Brain pericyte (primary cell): ENCODE results near the gene OR10D3.
A peak's percentile ranks its signal among the peaks of the same experiment; 100 is the strongest.
"Not testable (repeated sequence)": the region's sequence is repeated elsewhere in the genome, so short reads cannot be mapped to it uniquely, and the experiment has no call there.

Experiments
- DNase-seq: peaks from one replicate; pipeline ENCODE4 v3.0.0-alpha.2; 2012; ENCODE audit warnings: low read depth, low spot score

Gene OR10D3

DNA sequence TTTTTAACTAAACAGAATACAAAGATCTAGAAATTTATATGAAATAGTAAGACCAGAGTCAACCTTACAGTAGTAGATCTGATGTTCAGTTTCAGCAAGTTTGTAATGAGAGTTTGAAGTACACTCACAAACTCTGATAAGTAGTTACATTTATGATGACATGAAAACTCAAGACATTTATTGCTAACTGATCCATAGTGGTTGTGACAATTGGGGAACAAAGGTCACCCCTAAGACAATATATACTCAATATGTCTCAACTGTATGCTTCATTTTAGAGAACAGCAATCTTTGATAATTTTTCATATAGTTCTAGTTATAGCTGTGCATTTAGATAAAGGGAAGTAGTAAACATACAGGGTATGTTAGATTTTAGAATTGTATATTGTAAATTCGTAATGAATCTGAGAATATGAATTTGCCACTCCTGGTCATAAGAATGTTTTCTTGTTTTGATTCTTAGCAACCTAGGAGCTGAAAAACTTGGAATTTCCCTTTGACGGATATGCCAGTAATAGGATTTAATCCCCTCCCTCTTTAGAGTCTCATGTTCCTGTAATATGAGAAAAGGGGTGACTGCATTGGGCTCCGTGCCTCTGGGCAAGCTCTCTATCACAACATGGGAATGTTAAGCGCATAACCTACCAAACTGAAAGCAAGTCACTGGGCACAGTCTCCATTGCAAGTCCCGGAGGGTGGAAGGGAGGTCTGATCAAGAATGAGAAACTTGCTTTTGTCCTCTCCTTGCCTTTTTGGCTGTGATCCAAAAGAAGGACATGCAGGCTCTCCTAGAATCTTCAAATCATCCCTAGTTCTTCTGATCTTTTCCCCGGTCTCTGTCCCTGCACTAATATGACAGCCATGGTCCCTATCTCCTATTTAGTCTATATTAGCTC, 11.4 kb downstream of the OR10D3 start:
- DNase-seq = peak; percentile 5

DNA sequence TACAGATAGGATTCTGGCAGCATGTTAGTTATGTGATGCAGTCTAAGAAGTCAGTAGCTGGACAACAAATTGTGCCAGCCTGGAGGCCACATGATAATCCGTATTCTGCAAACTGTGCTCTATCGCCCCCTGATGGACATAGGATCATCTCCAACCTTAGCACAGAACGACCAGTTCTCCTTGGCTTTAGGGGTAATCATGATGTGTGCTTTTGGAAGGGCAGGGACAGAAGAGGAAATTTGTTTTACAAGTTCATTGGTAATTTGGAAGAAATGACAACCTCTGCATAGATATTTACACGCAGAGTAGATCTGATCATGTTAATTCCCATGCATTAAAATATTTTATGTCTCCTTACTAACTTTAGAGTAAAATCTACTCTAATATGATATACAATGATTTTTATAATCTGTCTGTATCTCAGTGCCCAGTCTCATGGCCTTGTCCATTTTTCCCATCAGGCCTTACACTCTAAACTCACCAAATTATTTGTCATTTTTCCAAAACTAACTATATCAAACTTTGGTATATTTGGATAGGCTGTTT, 12.1 kb downstream of the OR10D3 start:
- DNase-seq = peak; percentile 5

DNA sequence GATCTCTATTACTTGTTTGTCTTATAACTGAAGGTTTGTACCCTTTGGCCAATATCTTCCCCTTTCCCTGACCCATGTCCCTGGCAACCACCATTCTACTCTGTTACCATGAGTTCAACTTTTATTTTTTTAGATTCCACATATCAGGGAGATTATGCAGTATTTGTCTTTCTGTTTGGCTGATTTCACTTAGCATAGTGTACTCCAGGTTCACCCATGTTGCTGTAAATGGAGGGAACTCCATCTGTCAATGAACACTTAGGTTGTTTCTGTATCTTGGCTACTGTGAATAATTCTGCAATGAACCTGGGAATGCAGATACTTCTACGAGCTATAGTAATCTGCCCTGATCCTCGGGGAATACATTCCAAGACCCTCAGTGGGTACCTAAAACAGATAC, 14.9 kb downstream of the OR10D3 start:
- no peak for DNase-seq

DNA sequence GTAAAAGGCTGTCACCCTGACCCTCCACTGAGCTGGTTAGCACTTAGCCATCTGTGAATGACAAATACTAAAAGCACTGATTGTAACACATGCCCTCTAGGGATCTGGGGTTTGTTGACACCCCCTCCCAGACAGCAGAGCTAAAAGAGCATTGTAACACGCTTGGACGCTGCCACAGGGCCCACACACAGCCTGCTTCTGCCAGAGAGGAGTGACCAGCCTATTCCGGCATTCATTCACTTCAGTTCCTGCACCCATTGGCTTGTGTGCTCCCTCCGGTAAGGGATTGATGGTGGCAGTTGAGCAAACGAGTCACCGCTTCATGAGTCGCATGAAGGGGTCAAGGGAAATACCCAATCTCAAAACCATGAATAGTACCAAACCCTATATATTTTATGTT, 15.8 kb downstream of the OR10D3 start:
- DNase-seq = no peak

DNA sequence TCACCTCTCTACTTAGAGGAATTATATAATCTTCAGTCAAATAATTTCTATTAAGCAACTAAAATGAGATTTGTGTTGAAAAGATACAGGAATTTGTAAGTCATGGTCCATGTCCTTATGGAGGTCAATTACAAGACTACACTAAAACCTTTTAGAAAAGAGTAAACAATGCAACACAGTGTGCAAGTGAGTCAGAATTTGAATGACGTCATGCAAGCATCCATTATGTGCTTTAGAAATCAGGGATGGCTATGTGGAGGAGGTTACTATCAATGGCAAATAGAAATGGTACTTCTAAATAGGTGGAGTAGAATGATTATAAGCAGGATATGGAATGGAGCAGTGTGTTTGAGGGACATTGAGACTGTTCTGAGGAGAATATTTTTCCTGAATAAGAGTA, 16.6 kb downstream of the OR10D3 start:
- DNase-seq = no peak

DNA sequence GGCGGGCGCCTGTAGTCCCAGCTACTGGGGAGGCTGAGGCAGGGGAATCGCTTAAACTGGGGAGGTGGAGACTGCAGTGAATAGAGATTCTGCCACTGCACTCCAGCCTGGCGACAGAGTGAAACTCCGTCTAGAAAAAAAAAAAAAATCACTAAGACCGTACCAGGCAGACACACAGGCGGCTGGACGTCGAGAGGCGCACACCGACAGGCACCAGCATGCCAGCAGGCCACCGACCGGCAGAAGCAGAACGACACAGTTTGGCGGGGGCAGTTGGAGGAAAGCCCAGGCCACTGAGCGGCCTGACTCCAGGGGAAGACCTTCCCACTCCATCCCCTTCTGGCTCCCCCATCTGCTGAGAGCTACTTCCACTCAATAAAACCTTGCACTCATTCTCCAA, 17.5 kb downstream of the OR10D3 start:
- DNase-seq = no peak

DNA sequence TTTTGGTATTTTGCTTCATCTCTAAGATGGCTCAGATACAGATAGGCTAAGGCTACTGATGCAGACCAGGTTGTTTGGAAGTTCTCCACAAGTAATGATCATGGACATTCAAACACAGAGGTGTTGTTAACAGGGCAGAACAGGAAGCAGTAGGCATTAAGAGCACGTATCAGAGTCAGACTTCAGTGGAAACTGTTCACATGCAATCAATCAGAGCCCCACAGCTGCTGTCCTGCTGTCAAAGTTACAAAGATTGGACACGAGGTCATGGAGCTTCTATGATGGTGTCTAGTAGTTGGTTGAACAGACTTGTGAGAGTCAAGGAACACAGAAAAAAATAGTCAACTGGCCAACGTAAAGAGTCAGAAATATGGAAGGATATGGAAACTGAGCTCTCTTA, 19.8 kb downstream of the OR10D3 start:
- no peak for DNase-seq

DNA sequence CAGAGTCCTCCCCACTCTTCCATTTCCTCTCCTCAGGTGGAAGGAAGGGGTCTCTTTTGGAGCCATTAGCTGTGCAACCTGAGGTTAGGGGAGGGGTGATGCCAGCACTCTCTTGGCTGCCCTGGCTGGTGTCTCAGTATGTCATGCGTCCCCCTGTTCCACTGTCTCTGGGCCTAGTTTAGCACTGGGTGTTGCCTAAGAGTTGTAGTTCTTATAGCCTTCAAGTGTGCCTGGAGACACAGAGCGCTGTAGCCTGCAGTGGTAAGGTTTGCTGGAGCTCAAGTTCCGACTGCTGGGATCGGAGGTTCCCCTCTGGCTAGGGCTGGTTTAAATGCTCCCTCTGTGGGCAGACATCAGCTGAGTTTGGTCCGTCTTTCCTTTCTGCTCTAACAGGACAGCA, 20.9 kb downstream of the OR10D3 start:
- DNase-seq = no peak

DNA sequence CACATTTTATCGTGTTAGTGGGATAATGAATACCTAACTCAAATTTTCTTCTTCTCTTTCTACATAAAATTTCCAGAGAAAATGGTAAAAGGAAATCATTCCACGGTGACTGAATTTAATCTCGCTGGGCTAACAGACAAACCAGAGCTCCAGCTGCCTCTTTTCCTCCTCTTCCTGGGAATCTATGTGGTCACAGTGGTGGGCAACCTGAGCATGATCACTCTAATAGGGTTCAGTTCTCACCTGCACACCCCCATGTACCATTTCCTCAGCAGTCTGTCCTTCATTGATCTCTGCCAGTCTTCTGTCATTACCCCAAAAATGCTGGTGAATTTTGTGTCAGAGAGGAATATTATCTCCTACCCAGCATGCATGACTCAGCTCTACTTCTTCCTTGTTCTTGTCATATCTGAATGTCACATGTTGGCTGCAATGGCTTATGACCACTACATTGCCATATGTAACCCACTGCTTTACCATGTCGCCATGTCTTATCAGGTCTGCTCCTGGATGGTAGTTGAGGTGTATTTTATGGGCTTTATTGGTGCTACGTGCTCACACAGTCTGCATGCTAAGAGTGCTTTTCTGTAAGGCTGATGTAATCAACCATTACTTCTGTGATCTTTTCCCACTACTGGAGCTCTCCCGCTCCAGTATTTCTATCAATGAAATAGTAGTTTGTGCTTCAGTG, 24.1 kb downstream of the OR10D3 start:
- no peak for DNase-seq

DNA sequence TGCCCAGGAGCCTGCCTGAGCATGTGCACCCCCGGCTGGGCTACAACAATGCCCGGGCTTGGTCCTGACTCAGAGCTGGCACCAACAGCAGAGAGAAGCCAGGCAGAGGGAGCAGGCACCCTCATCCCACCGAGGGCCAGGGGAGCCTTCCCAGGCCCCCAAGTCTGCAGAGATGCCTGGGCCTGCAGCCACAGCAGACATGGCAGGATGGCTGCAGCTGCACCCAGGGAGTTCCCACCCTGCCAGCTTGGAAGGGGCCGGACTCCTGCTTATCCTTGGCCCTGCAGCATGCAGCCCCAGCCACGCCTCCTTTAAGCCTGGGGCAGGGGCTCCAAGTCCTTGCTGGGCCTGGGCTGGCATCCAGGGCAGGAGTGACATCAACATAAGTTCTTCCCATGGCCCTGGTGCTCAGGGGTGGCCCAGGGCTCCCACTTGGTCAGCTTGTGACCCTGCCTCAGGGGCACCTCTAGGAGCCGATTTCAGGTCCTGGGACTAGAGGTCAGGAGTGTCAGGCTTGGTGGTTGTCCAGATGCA, 26.7 kb downstream of the OR10D3 start:
- DNase-seq = no peak

DNA sequence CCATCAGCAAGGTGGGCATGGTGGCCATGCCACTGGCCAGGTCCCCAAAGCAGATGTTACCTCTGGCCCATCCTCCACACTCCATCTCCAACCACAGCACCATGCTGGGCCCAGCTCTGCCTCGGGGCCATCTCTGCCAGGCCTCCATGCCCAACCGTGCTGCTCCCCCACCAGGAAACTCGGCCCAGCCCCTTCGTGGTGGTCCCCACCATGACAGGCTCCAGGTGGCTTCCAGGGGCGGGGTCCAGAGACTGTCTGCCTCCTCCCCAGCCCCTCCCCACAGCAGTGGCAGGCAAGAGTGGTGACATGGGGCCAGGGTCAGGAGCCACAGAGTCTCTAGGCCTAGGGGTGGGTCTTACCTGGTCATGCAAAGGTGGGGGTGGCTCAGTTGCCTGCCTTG, 27.3 kb downstream of the OR10D3 start:
- no peak for DNase-seq

DNA sequence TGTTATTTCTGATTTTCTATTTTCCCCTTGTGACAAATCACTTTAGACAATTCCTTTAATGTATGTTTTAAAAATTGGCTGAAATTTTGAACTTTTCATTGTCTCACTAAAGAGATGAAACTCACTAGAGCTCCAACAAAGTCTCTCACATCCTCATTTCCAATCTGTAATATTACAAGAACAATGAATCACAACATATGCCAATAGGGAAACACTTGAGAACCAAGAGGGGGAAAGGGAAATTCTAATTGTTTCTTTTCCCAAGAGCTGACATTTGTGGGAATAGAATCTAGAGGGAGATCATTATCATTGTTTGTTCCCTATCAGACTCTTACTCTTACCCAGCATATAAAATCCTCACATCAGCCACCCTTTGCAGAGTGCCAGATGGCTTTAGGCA, 28.2 kb downstream of the OR10D3 start:
- no peak for DNase-seq

DNA sequence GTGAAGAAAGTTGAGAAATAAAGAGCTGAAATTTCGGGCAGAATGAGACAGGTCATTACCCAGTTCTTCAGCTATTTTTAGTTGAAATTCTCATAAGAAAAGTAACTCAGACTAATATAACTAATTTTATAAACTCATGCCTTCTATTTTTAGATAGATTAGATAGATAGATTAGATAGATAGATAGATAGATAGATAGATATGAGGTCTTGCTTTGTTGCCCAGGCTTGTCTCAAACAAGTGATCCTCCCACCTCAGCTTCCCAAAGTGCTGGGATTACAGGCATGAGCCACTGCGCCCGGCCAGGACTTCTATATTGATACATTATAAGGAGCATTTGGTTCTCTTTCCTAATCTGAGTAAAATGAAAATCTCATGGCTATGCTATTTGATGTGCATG, 30.9 kb downstream of the OR10D3 start:
- no peak for DNase-seq

DNA sequence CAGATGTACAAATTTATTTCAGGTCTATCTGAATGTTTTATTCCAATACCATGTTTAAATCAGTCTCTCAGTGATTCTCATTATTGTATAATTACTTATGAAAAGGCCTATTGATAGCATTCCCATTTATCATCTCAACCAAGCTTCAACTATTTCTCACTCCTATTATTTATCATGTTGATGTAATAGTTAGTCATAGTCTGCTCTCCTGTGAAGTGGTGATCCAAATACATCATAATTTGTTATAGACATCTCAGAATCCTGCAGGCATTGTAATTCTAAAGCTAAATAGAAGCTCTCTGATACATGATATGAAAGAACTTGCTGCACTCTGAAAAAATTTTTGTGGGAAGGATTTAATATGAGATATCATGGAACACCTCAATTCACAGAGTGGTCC, 36.0 kb downstream of the OR10D3 start:
- DNase-seq = no peak

DNA sequence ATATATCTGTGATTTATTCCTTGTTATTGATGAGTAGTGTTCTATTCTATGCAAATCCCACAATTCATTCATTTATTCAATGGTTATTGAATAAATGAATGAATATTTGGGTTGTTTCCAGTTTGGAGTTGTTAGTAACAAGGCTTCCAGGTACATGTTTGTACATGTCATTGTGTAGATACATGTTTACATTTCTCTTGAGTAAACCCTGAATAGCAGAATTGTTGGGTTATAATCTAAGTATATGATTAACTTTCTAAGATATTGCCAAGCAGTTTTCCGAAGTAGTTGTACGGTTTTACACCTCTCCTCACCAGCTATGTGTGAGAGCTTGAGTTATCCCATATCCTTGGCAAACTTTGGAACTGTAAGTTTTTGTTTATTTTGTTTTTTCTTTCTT, 39.3 kb downstream of the OR10D3 start:
- no peak for DNase-seq

DNA sequence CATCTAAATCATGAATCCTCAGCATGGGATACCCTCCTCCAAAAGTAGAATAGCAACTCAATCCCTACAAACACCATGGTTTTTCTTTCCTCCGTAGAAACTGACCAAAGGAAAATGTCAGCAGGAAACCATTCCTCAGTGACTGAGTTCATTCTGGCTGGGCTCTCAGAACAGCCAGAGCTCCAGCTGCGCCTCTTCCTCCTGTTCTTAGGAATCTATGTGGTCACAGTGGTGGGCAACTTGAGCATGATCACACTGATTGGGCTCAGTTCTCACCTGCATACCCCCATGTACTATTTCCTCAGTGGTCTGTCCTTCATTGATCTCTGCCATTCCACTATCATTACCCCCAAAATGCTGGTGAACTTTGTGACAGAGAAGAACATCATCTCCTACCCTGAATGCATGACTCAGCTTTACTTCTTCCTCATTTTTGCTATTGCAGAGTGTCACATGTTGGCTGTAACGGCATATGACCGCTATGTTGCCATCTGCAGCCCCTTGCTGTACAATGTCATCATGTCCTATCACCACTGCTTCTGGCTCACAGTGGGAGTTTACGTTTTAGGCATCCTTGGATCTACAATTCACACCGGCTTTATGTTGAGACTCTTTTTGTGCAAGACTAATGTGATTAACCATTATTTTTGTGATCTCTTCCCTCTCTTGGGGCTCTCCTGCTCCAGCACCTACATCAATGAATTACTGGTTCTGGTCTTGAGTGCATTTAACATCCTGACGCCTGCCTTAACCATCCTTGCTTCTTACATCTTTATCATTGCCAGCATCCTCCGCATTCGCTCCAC, 41.7 kb downstream of the OR10D3 start:
- not testable (repeated sequence) for DNase-seq

DNA sequence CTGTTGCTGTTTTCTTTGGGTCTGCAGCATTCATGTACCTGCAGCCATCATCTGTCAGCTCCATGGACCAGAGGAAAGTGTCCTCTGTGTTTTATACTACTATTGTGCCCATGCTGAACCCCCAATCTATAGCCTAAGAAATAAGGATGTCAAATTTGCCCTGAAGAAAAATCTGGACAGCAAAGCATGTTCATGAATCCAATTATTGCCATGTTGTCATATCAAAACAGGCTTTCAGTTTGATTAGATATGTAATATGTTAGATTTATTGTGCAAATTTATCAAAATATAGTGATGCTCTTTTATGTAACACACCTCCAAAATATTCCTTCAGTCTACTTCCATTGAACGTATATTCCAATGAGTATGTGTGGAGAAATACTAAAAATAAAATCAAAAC, 42.3 kb downstream of the OR10D3 start:
- no peak for DNase-seq

DNA sequence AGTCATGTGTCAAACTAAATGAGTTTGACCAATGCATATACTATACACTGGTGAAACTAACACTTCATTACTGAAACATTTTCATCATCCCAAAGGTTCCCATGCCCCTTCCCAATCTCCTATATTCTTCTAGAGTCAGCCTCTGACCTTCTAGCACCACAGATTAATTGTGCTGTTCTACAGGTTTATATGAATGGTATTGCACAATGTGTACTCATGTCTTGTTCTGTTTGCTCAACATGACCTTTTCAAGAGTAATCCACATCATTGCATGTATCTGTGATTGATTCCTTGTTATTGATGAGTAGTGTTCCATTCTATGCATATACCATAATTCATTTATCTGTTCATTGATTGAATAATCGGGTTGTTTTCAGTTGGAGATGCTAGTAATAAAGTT, 50.2 kb downstream of the OR10D3 start:
- no peak for DNase-seq
